Stimulated activated CD4-positive, alpha-beta T cell treated with anti-CD3 and anti-CD28 coated beads, Interleukin-4, amount 100 ng/mL, for 1 hour (primary cell): Measurements from ENCODE around the gene CSNK2A1.

Experiments
- DNase-seq: peaks from one replicate; pipeline ENCODE4 v3.0.0-alpha.2; 2020

CSNK2A1 gene

DNA sequence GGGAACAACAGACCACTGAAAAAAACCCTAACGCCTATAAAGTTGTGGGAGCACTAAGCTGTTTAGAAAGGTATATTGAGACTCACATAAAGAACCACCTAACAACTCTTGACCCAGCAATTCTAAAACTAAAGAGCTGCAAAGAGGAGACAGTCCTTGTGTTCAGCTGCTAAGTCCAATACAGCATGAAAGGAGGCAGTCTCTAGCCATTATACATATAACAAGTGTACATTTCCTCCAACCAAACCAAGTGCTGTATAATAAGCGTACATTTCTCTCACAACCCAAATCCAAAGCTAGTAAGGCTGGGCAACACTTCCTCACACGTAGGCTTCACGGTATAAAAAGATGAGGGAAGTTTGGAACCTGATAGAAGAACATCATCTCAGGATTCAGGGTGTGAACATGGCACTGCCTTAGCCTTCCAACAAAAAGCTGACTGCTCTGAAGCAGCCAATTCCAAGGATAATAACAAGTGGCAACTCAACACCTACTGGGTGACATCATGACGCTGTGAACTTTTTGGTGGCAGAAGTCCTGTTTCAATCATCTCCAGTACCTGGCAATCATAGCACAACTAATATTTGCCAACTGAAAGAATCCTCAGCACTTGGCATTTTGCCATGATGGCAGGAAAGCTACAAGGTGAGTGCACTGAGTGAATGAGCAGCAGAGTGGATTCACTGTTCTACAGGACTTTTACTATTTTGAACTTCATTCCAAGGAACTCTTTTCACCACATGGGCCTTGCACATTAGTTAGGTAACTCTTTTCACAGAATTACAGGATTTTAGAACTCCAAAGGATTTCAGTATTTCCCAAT lies 97.9 kb downstream of the CSNK2A1 start:
- no peak for DNase-seq

DNA sequence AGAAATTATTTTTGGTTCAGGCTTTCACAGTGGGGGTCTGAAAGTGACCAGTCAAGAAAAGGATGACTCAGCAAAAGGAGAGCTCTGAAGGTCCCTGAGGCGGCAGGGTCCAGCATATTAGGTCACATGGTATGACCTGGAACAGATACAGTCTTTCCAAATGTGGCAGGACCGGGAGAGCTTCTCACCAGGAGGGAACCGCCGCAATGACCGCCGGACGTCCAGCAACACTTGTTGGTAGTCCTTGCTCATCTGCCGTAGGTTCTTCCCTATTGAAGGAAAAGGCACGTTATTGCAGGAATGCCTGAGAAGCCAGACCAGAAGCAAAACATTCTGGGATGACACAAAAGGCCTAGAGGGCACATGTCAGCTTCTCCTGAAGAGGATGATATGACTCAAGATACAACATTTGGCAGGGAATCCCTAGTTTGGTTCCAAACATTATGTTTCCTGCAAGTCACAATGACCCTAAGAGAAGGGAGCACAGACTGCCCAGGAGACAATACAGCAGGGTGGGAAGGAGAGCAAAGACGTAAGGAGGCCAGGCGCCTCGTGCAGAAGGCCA lies 98.6 kb downstream of the CSNK2A1 start:
- no peak for DNase-seq

DNA sequence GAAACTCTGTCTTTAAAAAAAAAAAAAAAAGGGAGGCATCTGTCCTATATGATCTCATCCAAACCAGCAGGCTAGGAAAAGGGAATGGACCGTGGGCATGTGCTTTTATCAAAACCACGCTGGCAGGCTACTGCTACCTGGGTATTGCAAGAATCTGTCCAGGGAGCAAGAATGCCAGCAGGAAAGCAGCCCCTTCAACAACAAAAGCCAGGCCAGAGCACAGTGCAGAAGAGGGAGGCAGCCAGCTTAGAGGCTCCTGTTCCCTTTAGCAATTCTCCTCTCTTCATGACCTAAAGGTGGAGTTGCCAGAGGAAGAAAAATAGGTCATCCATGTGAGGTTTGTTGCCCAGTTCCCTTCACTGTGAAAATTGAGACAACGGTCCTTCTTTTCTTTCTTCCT lies 99.5 kb downstream of the CSNK2A1 start:
- DNase-seq, result no peak

DNA sequence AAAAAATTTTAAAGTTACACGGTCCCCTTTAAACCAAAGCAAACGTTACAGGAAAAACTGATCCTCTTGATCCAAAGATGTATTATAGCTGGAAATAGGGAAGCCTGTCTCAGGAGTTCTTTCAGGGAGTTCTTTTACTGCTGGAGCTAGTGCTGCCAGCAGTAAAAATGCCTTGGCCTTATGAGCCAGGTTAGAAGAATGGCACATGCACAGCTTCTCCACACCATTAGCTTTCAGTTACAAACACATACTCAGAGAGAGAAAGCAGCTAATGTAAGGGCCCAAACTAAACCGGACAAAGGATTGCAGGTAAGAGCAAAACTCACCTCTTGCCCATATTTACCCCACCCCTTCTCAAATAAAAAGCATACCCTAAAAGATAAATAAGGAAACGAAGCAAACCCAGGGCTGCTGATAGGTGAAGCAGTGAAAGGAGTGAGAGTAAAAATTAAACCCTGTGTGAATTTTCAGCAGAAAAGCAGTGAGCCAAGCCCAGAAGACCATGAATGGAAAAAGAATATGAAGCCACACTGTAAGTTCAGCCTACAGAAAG lies 100.3 kb downstream of the CSNK2A1 start:
- DNase-seq, result no peak

DNA sequence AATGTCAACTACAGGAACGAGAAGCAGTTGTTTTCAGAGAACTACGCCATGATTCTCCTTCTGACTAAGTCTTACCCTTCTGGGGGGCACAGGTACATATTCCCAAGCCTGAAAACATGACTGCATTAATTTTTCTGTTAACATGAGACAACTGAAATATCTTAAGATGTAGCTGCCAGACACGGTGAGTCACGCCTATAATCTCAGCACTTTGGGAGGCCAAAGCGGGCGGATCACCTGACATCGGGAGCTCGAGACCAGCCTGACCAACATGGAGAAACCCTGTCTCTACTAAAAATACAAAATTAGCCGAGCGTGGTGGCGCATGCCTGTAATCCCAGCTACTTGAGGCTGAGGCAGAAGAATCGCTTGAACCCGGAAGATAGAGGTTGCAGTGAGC lies 103.0 kb downstream of the CSNK2A1 start:
- DNase-seq, result no peak

DNA sequence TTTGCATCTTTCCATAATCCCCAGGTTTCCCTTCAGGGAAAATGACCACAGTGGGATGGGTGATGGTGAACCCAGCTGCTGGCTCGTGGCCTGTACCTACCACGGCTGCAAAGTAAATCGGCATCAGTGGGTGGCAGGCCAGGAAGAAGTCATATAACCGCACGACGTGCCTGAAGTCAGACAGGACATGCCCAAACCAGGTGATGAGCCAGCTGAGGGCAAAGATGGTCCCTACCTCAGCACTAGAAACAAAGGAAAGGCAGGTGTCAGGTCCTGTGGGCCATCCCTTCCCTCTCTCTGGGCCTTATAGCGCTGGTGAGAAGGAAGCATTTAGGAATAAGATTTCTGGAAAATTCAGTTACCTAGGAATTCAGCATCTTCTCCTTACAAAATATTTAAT lies 103.4 kb downstream of the CSNK2A1 start:
- no peak for DNase-seq

DNA sequence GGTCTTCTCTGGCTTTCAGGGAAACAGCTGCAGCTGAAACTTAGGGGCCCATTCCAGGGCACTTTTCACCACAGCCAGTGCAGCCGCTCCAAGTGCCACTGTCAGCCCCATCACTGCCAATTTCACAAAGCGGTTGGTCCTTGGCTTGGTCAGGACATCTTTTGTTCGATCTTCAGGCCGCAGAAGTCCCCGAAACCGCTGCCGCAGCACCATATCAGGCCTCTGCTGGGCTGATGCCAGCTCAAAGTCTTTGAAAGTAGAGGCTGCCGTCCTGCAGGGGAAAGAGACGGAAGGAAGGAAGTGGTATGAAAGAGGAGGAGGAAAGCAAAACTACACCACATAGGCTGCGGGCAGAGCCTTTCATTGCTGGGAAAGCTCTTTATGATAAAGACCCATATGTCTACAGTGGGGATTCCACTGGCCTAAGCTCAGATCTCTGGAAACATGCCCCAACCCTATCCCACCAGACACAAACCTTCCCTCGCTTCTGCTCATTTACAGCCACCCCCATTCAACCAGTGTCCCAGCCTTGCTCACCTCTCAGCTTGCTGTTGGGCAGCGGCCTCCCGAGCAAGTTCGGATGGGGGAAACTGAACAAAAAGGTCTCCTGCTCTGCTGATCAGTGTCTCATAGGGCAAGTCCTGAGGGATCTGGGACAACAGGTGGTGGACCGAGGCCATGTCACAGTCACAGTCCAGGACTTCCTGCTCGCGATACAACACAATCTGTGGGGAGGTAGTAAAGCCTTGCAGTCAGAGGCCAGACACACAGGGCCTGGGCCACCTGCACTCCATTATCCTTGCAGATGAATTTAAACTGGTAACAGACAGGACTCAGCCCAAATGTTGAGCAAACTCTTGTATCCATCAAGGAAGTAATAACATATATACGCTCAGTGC lies 104.8 kb downstream of the CSNK2A1 start:
- peak; percentile 37 for DNase-seq

DNA sequence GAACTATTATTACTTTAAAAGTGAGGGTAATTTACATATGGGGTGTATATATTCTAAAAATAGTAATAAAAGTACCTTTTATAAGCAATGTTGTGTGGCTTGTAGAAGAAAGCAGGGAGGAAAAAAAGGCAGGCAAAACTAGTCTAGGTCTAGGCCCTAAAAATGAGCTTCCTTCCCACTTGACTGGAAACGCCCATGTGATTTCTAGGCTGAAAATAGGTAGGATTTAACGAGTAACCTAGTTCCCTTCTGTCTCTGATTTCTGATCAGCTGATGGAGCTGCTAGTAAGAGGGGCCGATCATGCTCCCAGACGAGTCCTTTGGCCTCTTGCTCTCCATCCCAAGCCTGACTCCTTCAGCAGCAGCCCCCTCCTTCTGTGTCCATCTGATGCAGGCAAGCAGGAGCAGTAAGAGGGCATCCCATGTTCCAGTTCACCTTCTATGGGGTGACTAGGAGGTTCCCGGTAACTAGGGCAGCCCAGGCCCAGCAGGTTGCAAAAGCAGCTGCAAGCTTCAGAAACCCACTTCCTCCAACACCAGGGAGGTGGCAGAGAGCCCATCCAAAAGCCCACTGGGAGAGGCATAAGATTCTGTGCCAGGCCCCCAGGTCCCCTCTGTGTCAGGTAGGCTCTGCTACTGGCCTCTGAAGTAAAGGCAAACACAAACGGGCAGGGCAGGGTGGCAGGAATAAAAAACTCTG lies 105.7 kb downstream of the CSNK2A1 start:
- no peak for DNase-seq

DNA sequence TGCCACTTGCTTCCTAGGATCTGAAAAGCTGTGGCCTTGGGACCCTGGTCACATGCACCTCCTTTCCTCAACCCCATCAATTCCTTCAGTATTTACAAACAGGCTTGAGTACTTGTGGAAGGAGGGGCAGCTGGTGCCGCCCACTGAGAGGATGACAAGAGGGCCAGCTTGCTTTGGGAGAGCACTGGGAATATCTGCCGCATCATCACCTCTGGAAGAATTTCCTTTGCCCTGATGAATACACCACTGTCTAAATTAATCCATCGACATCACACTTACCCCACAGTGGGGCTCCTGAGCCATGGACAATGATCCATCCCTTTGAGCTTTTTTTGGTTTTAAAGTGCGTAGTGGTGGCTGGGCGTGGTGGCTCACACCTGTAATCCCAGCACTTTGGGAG lies 107.1 kb downstream of the CSNK2A1 start:
- no peak for DNase-seq

DNA sequence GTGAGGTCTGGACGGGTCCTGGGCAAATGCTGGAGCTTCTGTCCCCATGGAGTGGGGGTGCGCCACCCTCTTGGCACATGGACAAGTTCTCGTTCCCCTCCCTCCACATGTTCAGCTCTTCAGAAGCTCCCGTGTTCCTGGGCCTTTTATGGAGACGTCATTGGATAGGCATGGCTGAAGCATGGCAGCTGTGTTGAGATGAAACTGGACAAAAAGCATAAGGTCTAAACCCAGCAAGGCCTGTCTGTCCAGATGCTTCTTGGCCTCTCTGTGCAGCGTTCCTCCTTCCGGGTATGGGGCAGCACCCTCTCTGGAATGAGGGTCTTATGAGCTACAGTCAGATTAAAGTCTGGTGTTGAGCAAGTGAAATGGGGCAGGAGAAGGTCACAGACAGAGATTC lies 108.0 kb downstream of the CSNK2A1 start:
- DNase-seq, result no peak

DNA sequence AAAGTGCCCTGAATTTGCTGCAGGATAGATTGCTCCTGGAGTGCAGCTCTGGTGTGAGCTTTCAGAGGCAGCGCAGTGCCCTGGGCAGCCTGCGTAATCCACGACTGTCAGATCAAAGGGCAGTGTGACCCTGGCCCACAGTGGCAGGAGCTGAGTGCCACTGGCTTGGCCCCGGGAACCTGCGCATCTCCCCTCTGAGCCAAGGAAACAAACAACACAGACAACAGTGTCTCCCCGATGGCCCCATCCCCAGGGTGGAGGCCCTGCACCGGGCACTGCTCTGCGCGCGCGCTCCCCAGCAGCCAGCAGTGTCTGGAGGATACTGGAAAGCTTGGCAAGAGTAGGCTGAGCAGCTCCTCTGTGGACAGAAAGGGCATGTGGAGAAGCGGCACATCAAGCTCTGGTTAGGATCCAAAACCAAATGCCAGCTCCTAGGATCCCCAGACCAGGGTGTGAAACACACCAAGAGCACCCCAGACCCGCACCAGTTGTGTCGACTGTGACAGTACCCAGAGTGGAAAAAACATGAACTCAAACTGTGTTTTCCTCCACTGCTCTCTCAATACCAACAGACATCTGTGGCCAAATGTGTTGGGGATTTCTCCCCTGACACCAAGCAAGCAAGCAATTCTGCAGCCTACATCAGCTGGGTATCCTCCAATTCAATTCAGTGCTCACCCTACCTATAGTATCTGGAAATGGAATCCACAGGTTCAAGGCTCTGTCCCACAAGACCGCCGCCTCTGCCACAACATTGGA lies 108.8 kb downstream of the CSNK2A1 start:
- no peak for DNase-seq

DNA sequence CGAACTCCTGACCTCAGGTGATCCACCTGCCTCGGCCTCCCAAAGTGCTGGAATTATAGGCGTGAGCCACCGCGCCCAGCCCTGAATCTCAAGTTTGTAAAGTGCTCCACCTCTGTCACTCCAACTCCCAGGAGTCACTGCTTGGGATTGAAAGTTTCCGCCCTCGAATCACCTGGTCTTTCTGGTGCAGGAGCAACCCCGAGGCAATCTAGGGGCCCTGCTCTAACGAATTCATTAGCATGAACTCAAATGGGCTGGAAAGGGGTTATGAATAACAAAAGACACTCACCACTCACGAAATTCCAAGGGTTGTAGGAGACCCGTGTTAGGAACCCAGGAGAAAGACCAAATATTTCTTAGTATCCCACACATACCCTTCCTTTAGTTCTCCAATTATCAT lies 109.4 kb downstream of the CSNK2A1 start:
- DNase-seq, result no peak

DNA sequence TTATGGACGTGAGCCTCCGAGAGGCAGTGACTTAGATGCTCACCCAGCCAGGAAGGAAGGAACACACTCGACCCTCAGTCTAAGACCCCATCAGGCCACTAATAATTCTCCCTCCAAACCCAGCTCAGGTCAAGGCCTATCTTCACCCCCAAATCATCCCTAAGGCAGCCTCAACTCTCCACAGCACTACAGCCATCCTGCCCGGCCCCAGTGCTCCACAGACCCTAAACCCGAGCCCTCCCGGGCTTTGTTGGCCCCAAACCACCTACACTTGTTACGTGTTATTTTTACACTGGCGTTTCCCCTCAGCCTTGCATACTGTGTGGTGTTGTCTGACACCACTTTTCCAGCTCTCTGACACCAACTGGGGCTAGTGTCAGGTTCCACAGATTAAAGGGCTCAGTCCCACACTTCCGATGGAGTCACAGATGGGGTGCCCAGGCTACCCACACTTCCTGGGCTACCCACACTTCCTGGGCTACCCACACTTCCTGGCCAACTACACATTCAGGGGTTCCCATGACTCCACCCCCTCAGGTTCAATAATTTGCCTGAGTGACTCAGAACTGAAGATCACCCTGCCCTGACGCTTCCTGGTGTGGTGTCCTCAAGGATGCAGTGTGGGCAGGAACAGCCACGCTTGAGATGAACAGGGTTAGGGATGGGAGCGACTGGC lies 110.2 kb downstream of the CSNK2A1 start:
- DNase-seq, result peak; percentile 47

DNA sequence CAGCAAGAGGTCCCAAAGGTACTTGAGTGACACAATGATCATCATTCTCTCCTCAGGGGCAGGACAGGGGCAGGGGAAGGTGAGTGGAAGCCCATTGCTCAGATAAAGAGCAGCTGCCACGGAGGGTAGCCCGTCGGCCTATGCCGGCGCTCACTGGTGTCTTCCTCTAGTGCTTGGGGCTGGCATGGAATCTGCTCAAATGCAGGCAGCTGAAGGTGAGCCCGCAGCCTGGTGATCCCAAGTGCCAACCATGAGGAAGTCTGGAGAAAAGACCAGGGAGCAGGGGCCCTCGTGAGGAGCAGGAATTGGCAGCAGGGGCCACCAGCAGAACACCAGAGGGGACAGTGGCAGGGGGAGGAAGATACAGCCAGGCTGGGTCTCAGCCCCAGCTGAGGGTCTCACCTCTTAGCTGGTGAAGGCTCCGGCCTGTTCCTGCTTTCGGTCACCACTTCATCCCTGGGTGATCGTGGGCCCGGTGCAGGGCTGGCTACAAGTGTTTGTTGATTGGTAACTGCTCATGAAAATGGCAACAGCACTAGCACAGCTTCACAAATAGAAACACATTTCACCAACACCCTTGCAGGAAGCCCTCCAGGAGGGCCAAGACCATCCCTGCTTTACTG lies 110.8 kb downstream of the CSNK2A1 start:
- DNase-seq, result no peak

DNA sequence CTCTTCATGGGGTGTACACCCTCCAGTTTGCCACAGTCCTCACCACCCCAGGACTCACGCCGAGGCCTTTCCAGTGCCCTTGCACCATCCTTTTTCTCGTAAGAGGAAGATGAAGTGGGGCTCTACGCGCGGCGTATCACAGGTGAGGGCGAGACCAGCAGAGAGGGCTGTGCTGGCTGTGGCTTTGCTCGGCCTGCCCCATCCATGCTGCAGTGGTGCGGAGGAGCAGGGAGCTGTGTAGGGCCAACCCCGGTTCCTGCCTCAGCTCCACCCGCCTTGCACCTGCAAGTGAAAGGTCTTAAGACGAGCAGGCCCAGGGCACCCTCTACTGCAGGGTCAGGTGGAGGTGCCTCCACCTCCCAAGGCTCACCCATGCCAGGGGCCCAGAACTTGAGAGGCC lies 111.4 kb downstream of the CSNK2A1 start:
- DNase-seq, result no peak

DNA sequence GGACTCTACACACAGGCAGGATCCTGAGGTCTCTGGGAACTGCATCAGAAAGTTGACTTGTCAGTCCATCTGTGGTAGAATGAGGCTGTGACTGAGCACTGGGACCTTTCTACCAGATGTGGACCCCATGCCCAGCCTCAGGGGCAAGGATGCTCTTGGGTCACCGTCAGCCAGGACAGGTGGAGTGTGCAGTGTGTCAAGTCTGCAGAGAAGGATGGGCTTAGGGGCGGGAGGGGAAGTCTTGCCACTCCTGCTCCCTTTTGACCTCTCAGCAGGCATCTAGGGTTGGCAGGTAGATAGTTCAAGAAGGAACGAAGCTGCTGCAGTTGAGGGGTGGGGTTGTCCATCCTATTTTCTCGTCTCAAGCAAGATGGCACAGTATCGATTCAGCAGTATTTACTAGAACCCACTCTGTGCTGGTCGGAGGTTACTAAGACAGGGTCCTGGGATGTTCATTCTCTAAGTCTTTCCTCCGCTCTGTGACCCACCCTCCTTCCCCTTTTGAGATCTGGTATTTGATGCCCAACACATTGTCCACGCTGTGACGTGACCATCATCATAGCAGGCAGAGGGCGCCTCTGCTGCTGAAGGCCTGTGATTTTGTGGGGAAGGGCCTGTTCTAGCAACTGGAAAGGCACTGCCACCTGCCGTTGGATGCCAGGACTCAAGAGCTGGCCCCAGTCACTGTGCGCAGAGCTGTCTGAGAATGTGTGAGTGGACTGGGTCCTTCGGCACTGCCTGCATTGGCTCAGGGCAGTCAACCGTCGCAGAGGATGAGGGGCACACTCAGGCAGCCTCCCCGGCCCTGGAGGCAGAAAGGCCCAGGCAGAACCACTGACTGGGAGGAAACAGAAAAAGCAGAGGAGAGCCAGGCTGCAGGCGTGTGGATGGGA lies 112.3 kb downstream of the CSNK2A1 start:
- peak; percentile 30 for DNase-seq

DNA sequence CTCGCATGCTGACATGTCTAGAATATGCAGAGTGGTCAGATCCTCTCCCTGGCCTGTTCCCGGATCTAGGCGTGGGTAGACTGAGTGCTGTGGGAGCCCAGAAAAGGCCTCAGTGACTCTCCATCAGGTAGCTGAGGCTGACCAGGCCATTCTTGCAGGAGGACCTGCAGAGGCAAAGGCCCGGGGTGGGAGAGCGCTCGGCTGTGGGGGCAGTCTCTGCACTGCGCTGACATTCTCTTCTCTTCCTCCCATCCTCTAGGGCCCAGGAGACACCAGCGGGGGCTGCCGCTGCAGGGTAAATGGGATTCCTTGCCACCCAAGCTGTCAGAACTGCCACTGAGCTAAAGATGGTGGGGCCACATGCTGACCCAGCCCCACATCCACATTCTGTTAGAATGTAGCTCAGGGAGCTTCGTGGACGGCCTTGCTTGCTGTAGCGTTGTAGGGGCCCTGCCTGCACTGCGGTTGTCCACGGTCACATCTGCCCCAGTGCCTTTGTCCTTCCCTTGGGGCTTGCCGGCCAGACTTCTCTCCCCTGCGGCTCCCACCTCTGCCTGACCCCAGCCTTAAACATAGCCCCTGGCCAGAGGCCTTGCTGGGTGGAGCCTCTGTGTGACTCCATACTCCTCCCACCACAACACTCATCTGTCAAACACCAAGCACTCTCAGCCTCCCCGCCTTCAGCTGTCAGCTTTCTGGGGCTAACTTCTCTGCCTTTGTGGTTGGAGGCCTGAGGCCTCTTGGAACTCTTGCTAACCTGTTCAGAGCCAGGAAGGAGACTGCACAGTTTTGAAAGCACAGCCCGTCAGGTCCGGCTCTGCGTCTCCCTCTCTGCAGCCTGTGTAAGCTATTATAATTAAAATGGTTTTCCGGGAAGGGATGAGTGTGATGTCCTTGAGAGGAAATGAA lies 113.2 kb downstream of the CSNK2A1 start:
- DNase-seq, result no peak

DNA sequence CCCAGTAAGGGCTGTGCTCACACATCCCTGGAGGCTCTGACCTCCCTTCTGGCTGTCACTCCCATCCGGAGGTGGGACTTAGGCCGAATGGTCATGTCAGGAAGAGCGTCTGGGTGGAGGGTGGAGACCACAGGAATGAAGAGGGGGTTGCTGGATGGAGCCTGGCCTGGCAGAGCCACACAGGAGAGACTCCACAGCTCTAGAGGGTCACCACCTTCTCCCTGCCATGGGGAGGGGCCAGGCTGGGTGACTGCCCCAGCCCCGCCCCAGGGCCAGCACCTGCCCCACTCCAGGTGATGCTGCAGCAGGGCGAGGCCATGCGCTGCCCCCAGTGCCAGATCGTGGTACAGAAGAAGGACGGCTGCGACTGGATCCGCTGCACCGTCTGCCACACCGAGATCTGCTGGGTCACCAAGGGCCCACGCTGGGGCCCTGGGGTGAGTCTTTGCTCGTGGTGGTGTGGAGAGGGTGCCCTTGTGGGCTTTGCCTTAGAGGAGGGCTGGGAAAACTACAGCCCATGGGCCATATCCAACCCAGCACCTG lies 114.9 kb downstream of the CSNK2A1 start:
- DNase-seq, result no peak
